ENCODE results near the gene SLC25A47. TPM values are rescaled to one million over a fixed set of nuclear protein-coding genes. Genes with fewer than 3 reads are reported as not detected.

Gene SLC25A47
- total and polyA plus RNA-seq, 2 donors (not counting 1 experiment from before 2014, with no cell fraction given): under 0.01 TPM; not detected in 1

DNA sequence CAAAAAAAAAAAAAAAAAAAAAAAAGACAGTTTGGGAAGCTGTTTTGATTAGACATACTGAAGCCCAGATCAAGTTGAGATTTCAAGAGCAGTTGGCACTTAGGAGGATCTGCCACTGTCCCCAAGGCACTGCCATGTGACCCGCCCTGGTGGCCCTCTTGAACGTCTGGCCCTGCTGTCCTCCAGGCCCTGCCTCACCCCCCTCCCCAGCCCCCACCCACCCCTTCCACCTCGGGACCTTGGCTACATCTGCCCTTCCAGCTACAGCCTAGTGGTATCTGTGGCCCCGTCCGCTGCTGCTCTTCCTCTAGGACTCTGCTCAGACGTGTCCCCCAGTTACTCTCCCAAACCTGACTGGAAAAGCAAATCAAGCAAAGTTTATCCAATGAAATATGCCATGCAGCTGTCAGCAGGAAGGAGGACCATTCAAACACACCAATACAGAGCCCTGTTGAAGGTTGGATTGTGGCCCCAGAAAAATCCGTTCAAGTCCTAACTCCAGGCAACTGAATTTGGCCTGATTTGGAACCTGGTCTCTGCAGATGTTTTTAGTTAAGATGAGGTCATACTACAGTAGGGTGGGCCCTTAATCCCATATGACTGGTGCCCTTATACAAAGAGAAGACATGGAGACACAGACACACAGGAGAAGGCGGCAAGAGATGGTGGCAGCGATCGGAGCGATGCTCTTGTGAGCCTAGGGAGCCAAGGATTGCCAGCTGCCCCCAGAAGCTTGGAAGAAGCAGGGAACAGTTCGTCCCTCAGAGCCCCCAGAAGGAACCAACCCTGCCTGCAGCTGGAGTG is 34.6 kb upstream of the SLC25A47 start:
- H3K4me2 ChIP-seq (ENCODE audit: extremely low read depth, insufficient read depth, low read length): no peak overlapping the region
- no peaks in the 10 kb centered on the region for H4K20me1 ChIP-seq (ENCODE audit: control insufficient read depth, extremely low read depth, insufficient read depth, low read length)
- TF ChIP-seq, protein P1, sequence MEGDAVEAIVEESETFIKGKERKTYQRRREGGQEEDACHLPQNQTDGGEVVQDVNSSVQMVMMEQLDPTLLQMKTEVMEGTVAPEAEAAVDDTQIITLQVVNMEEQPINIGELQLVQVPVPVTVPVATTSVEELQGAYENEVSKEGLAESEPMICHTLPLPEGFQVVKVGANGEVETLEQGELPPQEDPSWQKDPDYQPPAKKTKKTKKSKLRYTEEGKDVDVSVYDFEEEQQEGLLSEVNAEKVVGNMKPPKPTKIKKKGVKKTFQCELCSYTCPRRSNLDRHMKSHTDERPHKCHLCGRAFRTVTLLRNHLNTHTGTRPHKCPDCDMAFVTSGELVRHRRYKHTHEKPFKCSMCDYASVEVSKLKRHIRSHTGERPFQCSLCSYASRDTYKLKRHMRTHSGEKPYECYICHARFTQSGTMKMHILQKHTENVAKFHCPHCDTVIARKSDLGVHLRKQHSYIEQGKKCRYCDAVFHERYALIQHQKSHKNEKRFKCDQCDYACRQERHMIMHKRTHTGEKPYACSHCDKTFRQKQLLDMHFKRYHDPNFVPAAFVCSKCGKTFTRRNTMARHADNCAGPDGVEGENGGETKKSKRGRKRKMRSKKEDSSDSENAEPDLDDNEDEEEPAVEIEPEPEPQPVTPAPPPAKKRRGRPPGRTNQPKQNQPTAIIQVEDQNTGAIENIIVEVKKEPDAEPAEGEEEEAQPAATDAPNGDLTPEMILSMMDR (conservative IDR thresholded peaks at IDR 0.05 in 1 of 2, IDR thresholded peaks at IDR 0.05 in 1 of 2; ENCODE audit: low read depth in 1 of 2, low read length in 2 of 2): no peak
- TF ChIP-seq EZH2 (IDR thresholded peaks at IDR 0.05; ENCODE audit: low read length, missing control alignments): no peak
- no peak overlapping the region for H2AFZ ChIP-seq (ENCODE audit: low read length)
- H3K79me2 ChIP-seq (ENCODE audit: control insufficient read depth, insufficient read depth, low read length): no peaks in the 10 kb centered on the region
- H3K27ac ChIP-seq (ENCODE audit: insufficient read depth, low read length): no peak overlapping the region
- H3K9ac ChIP-seq (ENCODE audit: insufficient read depth, low read length): no peak overlapping the region
- no peaks in the 10 kb centered on the region for H3K9me3 ChIP-seq (ENCODE audit: control insufficient read depth, insufficient read depth, low read depth, low read length)
- DNase-seq (ENCODE audit: low read depth in 2 of 2): no peak
- no peaks in the 10 kb centered on the region for H3K27me3 ChIP-seq (ENCODE audit: control insufficient read depth, insufficient read depth, low read length)
- peaks cover 9% of the 10 kb centered on the region for H3K36me3 ChIP-seq (ENCODE audit: control insufficient read depth, insufficient read depth, low read length)
- peaks cover 4% of the 10 kb centered on the region for H3K4me1 ChIP-seq (ENCODE audit: control insufficient read depth, extremely low read depth, insufficient read depth, low read length)
- H3K4me3 ChIP-seq (replicated peaks in 1 of 4; ENCODE audit: control extremely low read depth in 1 of 4, insufficient read depth in 1 of 4, low read depth in 3 of 4, low read length in 4 of 4): no peak overlapping the region

- no peak for TF ChIP-seq EZH2 (IDR thresholded peaks at IDR 0.05; ENCODE audit: low read length, missing control alignments)
- H4K20me1 ChIP-seq (ENCODE audit: control insufficient read depth, extremely low read depth, insufficient read depth, low read length): no peaks in the 10 kb centered on the region
- H3K27me3 ChIP-seq (ENCODE audit: control insufficient read depth, insufficient read depth, low read length): no peaks in the 10 kb centered on the region
- H3K4me3 ChIP-seq (replicated peaks in 1 of 4; ENCODE audit: control extremely low read depth in 1 of 4, insufficient read depth in 1 of 4, low read depth in 3 of 4, low read length in 4 of 4): no peak overlapping the region
- H3K27ac ChIP-seq (ENCODE audit: insufficient read depth, low read length): no peak overlapping the region
- H3K9ac ChIP-seq (ENCODE audit: insufficient read depth, low read length): no peak overlapping the region
- H3K9me3 ChIP-seq (ENCODE audit: control insufficient read depth, insufficient read depth, low read depth, low read length): no peaks in the 10 kb centered on the region
- peaks cover 9% of the 10 kb centered on the region for H3K36me3 ChIP-seq (ENCODE audit: control insufficient read depth, insufficient read depth, low read length)
- no peak overlapping the region for H2AFZ ChIP-seq (ENCODE audit: low read length)
- H3K79me2 ChIP-seq (ENCODE audit: control insufficient read depth, insufficient read depth, low read length): no peaks in the 10 kb centered on the region
- no peak overlapping the region for H3K4me2 ChIP-seq (ENCODE audit: extremely low read depth, insufficient read depth, low read length)
- DNase-seq (ENCODE audit: low read depth in 2 of 2): no peak
- peaks cover 4% of the 10 kb centered on the region for H3K4me1 ChIP-seq (ENCODE audit: control insufficient read depth, extremely low read depth, insufficient read depth, low read length)
Measured at GRCh38 chr14:100289916-100290606, 33.1 kb upstream of the SLC25A47 start.

DNA sequence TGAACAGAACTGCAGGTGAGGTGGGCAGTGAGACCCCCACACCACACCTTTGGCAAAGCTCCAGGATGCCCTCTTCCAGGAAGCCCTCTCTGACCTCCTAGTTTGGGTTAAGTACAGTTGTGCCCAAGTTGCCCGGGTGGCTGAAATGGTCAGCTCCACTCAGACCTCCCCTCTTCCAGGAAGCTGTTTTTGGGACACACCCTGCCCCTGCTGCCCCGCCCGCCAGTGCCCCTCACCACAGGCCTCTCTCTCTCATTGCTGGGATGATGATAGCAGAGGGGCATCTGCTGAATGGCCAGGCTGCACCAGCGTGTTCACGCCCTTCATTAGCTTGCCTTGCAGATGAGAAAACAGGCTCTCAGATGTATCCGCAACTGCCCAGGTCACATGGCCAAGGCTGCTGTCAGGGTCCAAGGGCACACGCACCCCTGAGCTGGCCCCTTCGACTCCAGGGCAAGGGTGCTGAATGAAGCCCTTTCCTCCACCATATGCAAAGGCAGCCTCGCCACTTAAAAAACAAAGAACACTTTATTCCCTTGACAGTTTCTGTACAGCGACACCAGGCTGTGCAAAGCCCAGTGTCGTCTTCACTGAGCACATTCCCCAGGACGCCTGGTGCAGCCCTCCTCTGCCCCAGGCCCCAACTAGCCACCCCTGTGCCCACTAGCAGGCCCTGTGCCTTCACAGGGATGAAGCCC is 32.4 kb upstream of the SLC25A47 start:
- Histone ChIP-seq H3K36me3 (ENCODE audit: control insufficient read depth, insufficient read depth, low read length) (peaks cover 9% of the 10 kb centered on the region), H3K27me3 (ENCODE audit: control insufficient read depth, insufficient read depth, low read length) (no peaks in the 10 kb centered on the region), H3K4me3 (replicated peaks in 1 of 4; ENCODE audit: control extremely low read depth in 1 of 4, insufficient read depth in 1 of 4, low read depth in 3 of 4, low read length in 4 of 4) (no peak overlapping the region), H3K4me1 (ENCODE audit: control insufficient read depth, extremely low read depth, insufficient read depth, low read length) (peaks cover 4% of the 10 kb centered on the region), H3K79me2 (ENCODE audit: control insufficient read depth, insufficient read depth, low read length) (no peaks in the 10 kb centered on the region), H3K9me3 (ENCODE audit: control insufficient read depth, insufficient read depth, low read depth, low read length) (no peaks in the 10 kb centered on the region), H3K4me2 (ENCODE audit: extremely low read depth, insufficient read depth, low read length) (no peak overlapping the region), H2AFZ (ENCODE audit: low read length) (no peak overlapping the region), H4K20me1 (ENCODE audit: control insufficient read depth, extremely low read depth, insufficient read depth, low read length) (no peaks in the 10 kb centered on the region), H3K27ac (ENCODE audit: insufficient read depth, low read length) (no peak overlapping the region), H3K9ac (ENCODE audit: insufficient read depth, low read length) (no peak overlapping the region)
- no peak for TF ChIP-seq EZH2 (IDR thresholded peaks at IDR 0.05; ENCODE audit: low read length, missing control alignments)
- TF ChIP-seq, protein P1 (conservative IDR thresholded peaks at IDR 0.05 in 1 of 2, IDR thresholded peaks at IDR 0.05 in 1 of 2; ENCODE audit: low read depth in 1 of 2, low read length in 2 of 2): no peak
- DNase-seq (ENCODE audit: low read depth in 2 of 2): no peak
